G401 (cell line): ENCODE measurements around the gene CYB561. TPM values are rescaled to one million over a fixed set of nuclear protein-coding genes. Genes with fewer than 3 reads are reported as not detected.
A peak's percentile ranks its signal among the peaks of the same experiment; 100 is the strongest.

Experiments
- DNase-seq: peaks from one replicate; pipeline ENCODE4 v3.0.0-alpha.2; 2015; ENCODE audit warnings: low spot score
- in situ Hi-C: cut with HindIII; loops from 2 replicates; pipeline ENCODE4 v1.10.0; 2016; ENCODE audit warnings: low sequenced_read_pairs, mixed read lengths
- total RNA-seq: library from RNA; depleted of rRNA; stranded (reverse); fragments of >200 nt; shearing (Covaris generic); gene quantifications from 2 replicates; pipeline ENCODE4 v1.2.3, GENCODE V29; 2014

Gene CYB561
- total RNA-seq, 1 experiment from 2014 or later, result not detected

DNA sequence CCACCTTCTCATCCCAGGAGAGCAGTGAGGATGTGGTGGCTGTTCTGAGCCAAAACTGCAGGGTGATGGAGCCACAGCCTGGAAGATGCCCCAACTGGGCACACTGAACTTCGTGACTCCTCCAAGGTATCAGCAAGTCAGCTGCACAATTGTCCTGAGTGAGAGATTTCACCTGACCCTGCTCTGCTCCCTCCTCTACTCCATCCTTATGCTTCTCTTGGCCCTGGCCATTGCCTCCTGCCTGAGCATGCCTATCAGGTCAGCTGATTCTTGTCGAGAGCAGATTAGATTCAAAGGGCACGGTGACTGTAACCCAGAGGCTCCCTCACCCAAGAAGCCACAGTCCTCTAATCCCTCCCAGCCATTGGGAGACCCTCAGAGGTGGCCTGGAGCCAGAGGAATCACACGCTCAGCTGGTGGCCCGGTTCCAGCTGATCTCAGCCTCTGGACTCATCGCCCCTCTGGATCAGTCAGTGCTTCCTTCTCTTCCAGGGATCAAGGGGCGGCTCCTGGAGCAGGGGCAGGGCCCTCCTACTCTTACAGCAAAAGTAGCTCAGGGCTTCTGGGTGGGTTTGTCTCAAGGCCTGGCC lies 7.0 kb upstream of the CYB561 start:
- DNase-seq, result no peak
- in situ Hi-C loops, result no loop called here

DNA sequence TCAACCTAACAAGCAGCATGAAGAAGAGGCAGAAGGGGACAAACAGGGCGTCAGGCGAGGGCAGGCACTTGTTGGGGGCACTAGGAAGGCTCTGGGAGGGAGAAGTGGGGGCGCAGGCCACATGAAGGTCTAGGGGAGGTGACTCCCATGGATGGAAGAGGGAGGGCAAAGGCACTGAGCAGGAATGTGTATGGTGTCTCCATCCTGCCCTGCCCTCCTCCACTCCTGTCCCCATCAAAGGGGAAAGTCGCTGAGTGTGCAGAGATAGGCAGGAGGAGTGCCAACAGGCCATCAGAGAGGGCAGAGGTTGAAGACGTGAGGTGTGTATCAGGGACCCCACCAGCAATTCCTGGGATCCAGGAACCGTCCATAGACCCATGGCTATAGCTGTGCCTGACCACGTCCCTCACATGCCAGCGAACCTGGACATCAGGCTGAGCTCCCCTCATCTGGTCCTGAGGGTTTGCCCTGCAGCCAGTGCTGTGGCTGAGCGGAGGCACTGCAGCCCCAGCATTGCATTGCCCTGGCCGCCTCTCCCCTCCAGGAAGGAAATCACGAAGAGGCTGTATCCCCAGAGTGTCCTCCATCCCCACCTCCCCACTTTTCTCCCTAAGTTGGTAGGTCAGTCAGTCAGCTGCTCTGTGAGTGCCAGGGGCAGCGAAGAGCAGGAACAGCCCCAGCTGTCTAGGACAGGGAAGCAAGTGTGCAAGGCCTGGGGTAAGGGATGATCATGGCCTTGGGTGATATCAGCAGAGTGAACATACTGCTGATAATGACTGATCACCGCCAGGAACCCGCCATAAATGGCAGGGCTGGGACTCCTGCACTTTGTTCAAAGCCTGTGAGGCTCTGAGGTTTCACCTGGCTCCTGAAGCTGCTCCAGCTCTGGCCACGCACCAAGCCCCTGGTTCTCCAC lies 6.2 kb upstream of the CYB561 start:
- no peak for DNase-seq
- in situ Hi-C loops, result no loop called here

DNA sequence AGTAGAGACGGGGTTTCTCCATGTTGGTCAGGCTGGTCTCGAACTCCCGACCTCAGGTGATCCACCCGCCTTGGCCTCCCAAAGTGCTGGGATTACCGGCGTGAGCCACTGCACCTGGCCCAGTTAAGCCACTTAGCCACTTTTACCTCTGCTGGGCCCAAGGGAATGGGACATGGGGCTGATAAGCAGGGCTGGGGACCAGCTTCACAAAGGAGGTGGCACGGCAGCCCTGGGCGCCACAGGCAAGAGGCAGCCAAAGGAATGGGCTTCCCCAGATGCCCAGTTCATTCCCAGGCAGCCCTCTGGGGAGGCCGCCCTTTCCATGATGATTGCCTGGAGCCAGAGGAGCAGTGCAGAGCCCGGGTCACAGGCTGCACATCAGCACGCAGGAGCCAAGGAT lies 5.0 kb upstream of the CYB561 start:
- DNase-seq, result no peak
- in situ Hi-C loops, result no loop called here

DNA sequence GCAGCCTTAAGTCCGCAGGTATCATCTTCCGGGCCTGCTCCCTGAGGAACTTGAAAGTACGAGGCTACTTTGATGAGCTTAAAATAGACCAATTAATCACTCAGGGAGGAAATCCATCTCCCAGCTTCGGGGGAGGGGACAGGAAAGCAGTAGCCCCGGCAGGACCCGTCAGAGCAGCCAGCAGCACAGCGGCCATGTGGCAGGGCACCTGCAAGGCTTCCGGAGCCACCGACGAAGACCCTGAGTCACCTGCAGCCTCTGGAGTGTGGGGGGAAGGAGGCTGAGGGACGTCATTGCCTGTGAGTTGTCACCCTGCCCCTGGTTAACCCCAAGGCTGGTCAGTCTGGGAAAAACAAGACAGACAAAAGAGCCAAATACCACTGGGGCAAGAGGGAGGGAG lies 4.4 kb upstream of the CYB561 start:
- DNase-seq, result no peak
- in situ Hi-C loops, result no loop called here

DNA sequence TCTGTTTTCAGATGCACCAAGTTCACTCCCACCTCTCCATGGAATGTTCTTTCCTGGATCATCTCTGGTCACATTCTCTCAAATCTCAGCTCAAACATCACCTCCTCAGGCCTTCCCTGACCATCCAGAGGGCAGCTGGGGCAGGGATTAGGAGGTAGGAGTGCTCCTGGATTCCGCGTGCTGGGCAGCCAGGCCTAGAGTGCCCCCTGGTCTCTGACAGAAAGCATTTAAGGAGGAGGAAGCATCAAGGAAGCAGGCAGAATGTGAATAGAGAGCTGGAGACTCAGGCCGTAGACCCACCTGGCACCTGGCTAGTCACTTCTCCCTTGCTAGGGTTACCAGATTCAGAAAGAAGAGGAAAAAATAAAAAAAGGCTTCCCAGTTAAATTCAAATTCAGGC lies 2.5 kb upstream of the CYB561 start:
- DNase-seq, result no peak
- in situ Hi-C loops, result no loop called here

DNA sequence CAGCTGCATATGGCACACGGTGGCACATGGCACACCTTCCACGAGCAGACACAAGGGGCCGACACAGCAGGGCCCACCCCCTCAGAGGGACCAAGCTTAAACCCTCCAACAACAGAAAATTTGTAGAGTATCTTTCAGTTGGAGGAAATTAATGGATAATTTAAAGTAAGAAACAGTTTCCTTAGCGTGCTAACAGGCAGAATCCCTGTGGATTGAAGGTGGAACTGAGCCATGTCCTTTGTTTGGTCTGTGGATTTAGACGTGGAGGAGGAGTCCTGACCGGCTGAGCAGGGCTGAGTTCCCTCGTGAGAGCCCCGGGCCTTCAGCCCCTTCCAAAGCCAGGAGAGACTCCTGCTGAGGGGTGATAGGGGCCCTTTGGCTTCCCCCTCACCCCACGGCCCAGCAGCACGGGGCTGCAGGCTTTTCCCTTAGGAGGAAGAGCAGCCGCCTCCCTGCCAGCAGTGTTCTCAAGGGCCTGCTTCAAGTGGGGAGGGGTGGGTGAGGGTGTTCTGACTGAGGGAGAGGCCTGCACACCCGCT lies 1.4 kb upstream of the CYB561 start:
- in situ Hi-C loops, result no loop called here
- DNase-seq, result no peak

DNA sequence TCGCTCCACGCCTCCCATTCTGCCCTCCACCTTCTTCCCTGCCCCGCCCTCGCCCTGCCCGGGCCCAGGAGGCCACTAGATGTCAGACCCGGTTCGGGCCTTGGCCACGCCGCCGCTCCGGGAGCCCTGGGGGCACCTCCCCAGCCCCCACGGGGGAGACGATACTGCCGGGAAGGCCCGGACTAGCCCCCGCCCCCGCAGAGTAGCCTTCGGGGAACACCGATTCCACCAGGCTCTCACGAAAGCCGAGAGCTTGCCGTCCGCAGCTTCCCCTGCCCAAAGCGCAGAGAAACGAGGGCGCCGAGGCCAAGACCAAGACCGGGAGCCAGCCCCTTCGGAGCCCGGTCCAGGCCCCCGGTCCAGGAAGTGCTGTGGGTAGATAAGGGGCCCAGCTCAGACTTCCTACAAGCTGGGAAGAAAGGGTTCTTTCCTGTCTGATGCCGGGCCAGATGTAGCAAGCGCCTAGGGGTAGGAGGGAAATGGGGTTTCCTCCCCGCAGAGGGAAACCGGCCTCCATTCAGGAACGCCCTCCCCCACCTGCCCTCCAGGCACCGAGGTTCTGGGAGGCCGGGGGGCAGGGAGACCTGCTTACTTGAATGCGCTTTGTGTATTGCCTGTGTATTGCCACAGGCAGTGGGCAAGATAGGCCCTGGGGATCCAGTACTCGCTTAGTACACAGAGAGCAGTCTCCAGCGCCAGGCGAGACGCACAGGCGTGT lies 806 bp upstream of the CYB561 start:
- in situ Hi-C loops, result no loop called here

DNA sequence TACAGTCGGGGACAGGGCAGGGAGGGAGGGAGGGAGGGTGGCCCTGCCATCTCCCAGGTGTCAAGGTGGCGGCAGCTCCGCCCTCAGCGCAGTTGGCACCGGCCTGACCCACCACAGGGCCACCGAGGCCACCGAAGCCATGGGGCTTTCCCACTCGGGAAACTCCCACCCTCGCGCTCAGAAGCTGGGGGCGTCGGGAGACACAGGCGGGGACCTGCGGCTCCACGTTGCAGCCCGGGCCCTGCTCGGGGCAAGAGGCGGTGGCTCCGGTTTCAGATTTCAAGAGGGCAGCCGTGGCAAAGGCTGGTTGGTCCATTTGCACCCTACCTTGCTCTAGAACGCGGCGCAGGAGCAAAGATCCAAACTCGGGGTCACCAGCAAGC lies 544 bp downstream of the CYB561 start:
- in situ Hi-C loops, result no loop called here
- DNase-seq, result no peak

More for the DNA sequence above, 806 bp upstream of the CYB561 start:
- peak; percentile 28 for DNase-seq

DNA sequence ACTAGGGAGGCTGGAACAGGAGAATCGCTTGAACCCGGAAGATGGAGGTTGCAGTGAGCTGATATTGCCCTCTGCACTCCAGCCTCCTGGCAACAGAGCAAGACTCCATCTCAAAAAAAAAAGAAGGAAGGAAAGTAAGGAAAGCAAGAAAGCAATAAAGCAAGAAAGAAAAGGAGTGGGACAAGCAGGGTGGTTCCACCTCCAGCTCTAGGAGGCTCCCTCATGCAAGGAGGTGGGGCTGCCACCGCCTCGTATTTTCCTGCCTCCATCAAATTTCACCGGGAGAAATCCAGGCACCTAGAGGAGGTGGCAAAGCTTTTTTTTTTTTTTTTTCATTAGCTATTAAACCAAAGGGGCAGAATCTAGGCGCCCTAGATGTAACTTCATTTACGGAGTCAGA lies 1.0 kb downstream of the CYB561 start:
- no peak for DNase-seq
- in situ Hi-C loops, result no loop called here

DNA sequence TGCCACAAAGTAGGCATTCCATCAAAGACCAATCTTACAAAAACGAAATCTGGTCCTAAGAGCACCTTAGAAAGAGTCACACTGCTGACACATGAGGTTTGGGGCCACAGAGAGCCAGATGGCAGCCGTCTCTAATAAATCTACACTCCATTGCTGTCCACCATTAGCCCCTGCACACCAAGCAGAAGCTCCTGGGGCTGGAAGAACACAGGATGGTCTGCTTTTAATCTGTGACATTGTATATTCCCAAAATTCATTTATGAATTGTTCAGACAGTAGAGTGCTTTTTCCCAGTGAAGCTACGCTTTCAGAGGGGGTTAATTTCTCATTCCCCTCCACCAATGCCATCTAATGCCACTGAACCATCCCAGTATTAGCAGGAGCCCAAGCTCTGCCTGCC lies 1.6 kb downstream of the CYB561 start:
- in situ Hi-C loops, result no loop called here
- no peak for DNase-seq

DNA sequence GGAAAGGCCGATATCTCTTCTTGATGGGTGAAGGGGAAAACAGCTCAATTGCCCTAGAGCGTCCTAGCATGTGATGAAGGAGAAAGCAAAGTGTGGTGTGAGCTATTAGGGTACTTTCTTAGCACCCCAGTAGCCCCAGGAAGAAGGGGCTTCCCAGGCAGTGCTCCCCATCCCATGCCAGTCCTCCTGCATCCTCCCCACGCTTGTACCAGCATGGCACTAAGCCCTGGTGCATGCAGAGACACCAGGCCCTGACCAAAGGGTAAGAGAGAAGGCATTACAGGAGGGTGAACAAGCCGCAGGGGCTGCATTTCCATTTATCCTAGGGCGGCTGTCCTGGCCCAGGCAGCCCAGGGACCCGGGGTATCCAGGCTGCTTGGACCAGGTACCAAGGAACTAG lies 3.1 kb downstream of the CYB561 start:
- in situ Hi-C loops, result no loop called here
- no peak for DNase-seq

DNA sequence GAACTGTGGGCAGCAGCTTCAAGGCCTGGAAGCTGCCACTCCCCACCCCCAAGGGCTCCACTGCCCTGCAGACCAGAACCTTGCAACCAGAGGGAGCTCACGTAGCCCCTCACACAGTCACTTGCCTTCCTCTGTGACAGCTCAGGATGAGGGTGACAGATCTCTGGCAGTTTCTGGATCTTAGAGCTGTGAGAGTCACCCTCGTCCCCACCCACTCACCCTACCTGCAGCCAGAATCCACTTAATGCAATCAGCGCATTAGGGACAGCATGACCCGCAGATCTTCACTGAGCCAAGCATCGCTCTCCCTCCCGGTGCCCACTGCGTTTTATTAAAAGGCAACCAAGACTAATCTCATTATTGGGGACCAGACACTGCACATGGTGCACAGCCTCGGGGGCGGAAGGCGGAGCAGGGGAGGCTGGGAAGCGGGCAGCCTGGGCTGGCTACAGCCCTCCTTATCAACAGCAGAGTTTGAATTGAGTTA lies 3.5 kb downstream of the CYB561 start:
- in situ Hi-C loops, result no loop called here
- peak; percentile 8 for DNase-seq

DNA sequence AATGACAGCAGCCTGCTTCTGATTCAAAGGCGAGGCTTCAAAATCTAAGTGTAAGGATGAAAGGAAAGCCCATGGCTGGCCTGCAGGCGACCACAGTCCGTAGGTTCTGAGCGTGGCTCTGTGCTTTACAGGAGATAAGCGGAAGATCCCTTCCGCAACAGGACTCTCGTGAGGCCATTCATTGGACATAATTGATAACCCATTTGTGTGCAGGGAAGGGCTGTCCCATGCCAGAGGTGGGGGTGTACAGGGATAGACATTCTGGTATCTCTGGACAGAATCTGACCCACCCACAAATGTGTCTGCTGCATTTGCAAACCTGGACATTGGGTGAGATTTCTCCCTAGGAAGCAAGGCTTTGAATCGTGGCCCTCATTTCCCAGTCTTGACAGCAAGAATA lies 4.0 kb downstream of the CYB561 start:
- in situ Hi-C loops, result no loop called here
- DNase-seq, result no peak

DNA sequence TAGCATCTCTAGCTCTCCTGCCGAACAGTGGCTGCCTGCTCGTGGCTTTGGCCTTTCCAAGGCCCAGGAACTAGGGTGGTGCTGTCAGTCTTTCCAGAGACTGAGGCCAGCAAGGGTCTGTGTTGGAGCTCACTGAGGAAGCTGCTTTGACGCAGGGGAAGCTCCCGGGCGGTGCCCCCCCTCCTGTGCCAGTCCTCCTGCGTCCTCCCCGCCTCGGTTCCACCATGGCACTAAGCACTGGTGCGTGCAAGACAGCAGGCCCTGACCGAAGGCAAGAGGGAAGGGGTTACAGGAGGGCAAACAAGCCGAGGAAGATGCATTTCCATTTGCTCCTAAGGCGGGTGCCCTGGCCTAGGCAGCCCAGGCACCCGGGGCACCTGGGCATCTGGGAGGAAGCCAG lies 4.5 kb downstream of the CYB561 start:
- in situ Hi-C loops, result no loop called here
- DNase-seq, result no peak

DNA sequence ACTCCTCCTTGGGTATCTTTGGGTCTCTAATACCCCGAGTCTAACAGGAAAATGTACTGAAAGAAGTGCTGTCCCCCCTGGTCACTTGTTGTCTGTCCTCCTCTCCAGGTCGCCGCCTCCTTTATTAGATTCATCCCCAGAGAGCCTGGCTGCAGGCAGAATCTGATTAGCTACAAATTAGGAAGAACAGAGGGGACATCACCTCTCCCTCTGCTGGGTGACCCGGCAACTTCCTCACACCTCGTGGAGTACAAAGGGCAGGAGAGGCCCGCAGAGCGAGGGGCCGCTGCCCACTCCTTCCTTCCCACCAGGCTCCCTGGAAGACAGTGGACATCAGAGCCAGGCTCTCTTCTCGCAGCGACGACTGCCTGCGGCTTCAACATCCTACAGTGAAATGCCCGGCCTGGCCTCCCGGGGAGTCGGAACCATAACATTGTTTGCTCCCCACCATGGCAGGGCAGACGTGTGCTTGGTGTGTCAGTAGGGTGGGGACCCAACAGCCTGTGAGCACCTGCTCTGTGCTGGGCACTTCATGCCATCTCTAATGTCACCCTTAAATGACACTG lies 5.3 kb downstream of the CYB561 start:
- DNase-seq, result no peak
- in situ Hi-C loops, result no loop called here

DNA sequence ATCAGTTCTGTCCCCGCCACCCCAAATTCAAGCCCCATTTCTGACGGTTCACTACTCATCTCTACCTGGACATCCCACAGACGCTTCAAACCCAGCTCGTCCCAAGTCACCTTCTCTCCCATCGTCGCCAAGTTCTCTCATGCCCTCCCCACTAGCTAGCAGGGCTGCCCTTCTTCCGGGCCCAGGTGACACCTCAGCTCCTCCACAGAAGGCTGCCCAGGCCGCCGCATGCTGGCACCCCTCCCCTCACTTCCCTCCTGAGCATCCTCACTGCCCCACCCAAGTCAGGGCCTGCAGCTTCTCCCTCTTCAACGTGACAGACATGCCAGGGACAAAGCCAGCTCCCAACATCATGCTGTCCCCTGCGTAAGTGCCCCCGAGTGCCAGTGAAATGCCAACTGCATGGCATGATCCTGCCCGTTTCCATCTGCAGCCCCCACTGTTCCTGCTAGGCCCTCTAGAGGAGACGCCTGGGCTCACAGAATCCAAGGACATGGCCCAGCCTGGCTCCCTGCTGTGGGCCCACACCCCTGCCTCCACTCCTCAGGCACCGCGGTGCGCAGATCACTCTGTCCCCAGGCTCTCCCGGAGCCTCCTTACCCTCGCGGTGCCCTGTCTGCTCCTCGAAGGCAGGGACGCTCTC lies 5.9 kb downstream of the CYB561 start:
- in situ Hi-C loops, result no loop called here
- DNase-seq, result no peak

DNA sequence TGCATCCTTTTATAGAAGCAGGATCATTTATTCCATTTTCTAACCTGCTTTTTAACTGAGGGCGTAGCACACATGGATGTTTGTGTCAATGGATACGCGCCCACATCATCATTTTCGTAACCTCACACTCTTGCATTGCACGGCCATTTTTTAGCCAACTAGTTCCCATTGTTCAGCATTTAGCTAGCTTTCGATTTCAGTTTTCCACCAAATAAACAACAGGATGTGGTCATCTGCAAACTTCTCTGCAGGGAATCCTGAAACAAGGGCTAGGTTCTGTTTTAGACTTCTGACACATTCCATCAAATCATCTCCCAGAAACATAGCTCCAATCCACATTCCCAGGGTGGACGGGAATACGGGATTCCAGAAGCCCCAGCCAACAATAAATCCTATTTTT lies 6.4 kb downstream of the CYB561 start:
- in situ Hi-C loops, result no loop called here
- DNase-seq, result no peak

DNA sequence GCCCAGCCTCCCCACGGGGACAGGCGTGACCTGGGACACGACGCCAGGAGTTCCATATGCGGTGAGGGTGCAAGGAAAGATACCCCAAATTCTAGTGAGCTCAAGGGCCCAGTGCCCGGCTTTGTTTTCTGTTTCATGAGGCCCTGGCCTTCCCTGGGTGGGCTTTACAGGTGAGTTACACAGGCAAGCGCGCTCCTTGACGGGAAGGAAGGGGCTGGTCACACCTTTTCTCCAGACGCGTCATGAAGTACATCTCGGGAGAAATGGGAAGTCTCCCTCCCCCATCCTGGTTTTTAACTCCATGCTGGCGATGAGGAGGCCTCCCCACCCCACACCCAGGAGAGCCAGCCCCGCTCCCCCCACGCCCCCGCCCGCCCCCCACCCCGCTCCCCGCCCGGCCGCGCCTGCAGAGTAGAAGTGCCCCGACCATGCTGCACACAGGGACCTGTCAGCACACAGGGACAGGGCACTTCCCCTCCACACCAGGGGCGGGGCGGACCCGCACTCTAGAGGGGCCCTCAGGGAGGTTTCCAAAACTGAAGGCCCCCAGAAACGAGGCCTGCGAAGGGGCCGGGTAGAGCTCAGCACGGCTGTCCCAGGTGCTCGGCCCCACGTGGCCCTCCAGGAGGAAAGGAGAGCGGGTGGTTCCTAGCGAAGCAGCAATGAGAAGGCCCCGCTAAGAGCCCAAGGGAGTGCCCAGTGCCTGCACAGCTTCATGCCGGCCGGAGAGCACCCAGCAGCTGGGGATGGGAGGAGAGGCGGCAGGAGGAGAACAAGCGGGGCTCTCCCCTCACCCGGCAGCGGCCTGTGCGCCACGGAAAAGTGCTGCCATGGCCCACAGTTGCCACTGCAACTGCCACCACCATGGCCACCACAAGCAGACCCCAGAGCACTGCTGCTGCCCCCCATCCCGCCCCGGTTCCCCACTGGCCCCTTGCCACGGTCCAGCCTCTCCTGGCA lies 7.7 kb downstream of the CYB561 start:
- no peak for DNase-seq

More for the DNA sequence above, 7.7 kb downstream of the CYB561 start:
- in situ Hi-C loops, result no loop called here
